NCI-H526 treated with DMSO at 0.1 percent for 48 hours (cell line): ENCODE data around the gene SLC7A6OS.
A peak's percentile ranks its signal among the peaks of the same experiment; 100 is the strongest.

ENCODE experiments used
- DNase-seq: peaks from one replicate; lab custom pipeline; 2025; lab: John Stamatoyannopoulos, UW

The SLC7A6OS gene

GRCh38 chr16:68310774-68311511 is at the start of gene SLC7A6OS, which contains the start of gene PRMT7:
SLC7A6OS (minus strand) TSS chr16:68310946; CDS start chr16:68310926, 20 bp downstream.
PRMT7 (plus strand) TSS chr16:68311019; CDS start chr16:68315980, 4,961 bp downstream.
- peak; percentile 69 for DNase-seq

- DNase-seq, result no peak
Measured at GRCh38 chr16:68359398-68360191, 48.8 kb upstream of the SLC7A6OS start.

- DNase-seq, result no peak
Measured at GRCh38 chr16:68358951-68359350, 48.2 kb upstream of the SLC7A6OS start.

GRCh38 chr16:68357923-68358322 is 47.2 kb upstream of the SLC7A6OS start:
- no peak for DNase-seq

GRCh38 chr16:68357521-68357922 is 46.8 kb upstream of the SLC7A6OS start:
- DNase-seq, result no peak

GRCh38 chr16:68356919-68357286 is 46.2 kb upstream of the SLC7A6OS start:
- no peak for DNase-seq

- no peak for DNase-seq
Measured at GRCh38 chr16:68356249-68356918, 45.6 kb upstream of the SLC7A6OS start.

- DNase-seq, result no peak
Measured at GRCh38 chr16:68355447-68356248, 44.9 kb upstream of the SLC7A6OS start.

GRCh38 chr16:68354816-68355215 is 44.1 kb upstream of the SLC7A6OS start:
- no peak for DNase-seq

GRCh38 chr16:68353366-68353765 is 42.6 kb upstream of the SLC7A6OS start:
- no peak for DNase-seq

GRCh38 chr16:68351991-68352431 is 41.3 kb upstream of the SLC7A6OS start:
- DNase-seq, result no peak

- DNase-seq, result no peak
Measured at GRCh38 chr16:68351463-68351862, 40.7 kb upstream of the SLC7A6OS start.

GRCh38 chr16:68350813-68351350 is 40.1 kb upstream of the SLC7A6OS start:
- DNase-seq, result no peak

- no peak for DNase-seq
Measured at GRCh38 chr16:68349838-68350410, 39.2 kb upstream of the SLC7A6OS start.

- DNase-seq, result no peak
Measured at GRCh38 chr16:68348639-68349445, 38.1 kb upstream of the SLC7A6OS start.

- DNase-seq, result no peak
Measured at GRCh38 chr16:68347605-68348004, 36.9 kb upstream of the SLC7A6OS start.

GRCh38 chr16:68346892-68347480 is 36.2 kb upstream of the SLC7A6OS start:
- DNase-seq, result no peak

- no peak for DNase-seq
Measured at GRCh38 chr16:68345958-68346635, 35.4 kb upstream of the SLC7A6OS start.

GRCh38 chr16:68345351-68345810 is 34.6 kb upstream of the SLC7A6OS start:
- no peak for DNase-seq
